Measurements from ENCODE around the gene HBA2. TPM values are rescaled to one million over a fixed set of nuclear protein-coding genes. Genes with fewer than 3 reads are reported as not detected.
"Not testable (repeated sequence)": the region's sequence is repeated elsewhere in the genome, so short reads cannot be mapped to it uniquely, and the experiment has no call there.

Gene HBA2
- total RNA-seq, 1 experiment from 2014 or later, result not detected

GRCh38 chr16:146646-147045 lies 26.0 kb upstream of the HBA2 start:
- no peaks in the 10 kb centered on the region for H3F3A ChIP-seq (ENCODE audit: low read length, unreplicated experiment)
- H3K36me3 ChIP-seq (ENCODE audit: low read depth, low read length), result no peaks in the 10 kb centered on the region
- BruUV-seq (replicated peaks), result no TSS peak
- H2AFZ ChIP-seq (ENCODE audit: low read length), result no peak overlapping the region
- H3K27ac ChIP-seq (ENCODE audit: low read length), result no peak overlapping the region
- CTCF ChIA-PET, result no interaction called here
- no peak for ATAC-seq
- H3K4me1 ChIP-seq (ENCODE audit: insufficient read depth, low read length), result no peaks in the 10 kb centered on the region
- no peaks in the 10 kb centered on the region for H3K9me3 ChIP-seq (ENCODE audit: low read length)
- no peaks in the 10 kb centered on the region for H3K27me3 ChIP-seq (ENCODE audit: low read length)
- no peaks in the 10 kb centered on the region for H3K9me2 ChIP-seq (replicated peaks; ENCODE audit: low read length)
- H3K4me3 ChIP-seq (ENCODE audit: low read length), result no peak overlapping the region
- H3K4me2 ChIP-seq (ENCODE audit: low read length), result no peak overlapping the region
- no peaks in the 10 kb centered on the region for H3K79me2 ChIP-seq (ENCODE audit: low read length)
- no peak for TF ChIP-seq EZH2 (IDR thresholded peaks at IDR 0.05; ENCODE audit: low read length, unreplicated experiment)
- TF ChIP-seq EZH2phosphoT487 (IDR thresholded peaks at IDR 0.05; ENCODE audit: borderline replicate concordance, low read length), result no peak
- no peaks in the 10 kb centered on the region for H4K20me1 ChIP-seq (ENCODE audit: low read length)
- DNase-seq, result no peak
- no peak overlapping the region for H3K9ac ChIP-seq (ENCODE audit: low read length)
- intact Hi-C loops (cut with micrococcal nuclease), result no loop called here
- POLR2A ChIA-PET (ENCODE audit: unreplicated experiment), result no interaction called here

GRCh38 chr16:149024-149660 lies 23.5 kb upstream of the HBA2 start:
- Histone ChIP-seq H3K9ac (ENCODE audit: low read length) (no peak overlapping the region), H3F3A (ENCODE audit: low read length, unreplicated experiment) (no peaks in the 10 kb centered on the region), H3K4me3 (ENCODE audit: low read length) (no peak overlapping the region), H3K79me2 (ENCODE audit: low read length) (no peaks in the 10 kb centered on the region), H3K9me3 (ENCODE audit: low read length) (no peaks in the 10 kb centered on the region), H3K4me2 (ENCODE audit: low read length) (no peak overlapping the region), H4K20me1 (ENCODE audit: low read length) (no peaks in the 10 kb centered on the region), H3K36me3 (ENCODE audit: low read depth, low read length) (no peaks in the 10 kb centered on the region), H3K27me3 (ENCODE audit: low read length) (no peaks in the 10 kb centered on the region), H3K4me1 (ENCODE audit: insufficient read depth, low read length) (no peaks in the 10 kb centered on the region), H3K9me2 (replicated peaks; ENCODE audit: low read length) (no peaks in the 10 kb centered on the region), H3K27ac (ENCODE audit: low read length) (no peak overlapping the region), H2AFZ (ENCODE audit: low read length) (no peak overlapping the region)
- POLR2A ChIA-PET (ENCODE audit: unreplicated experiment), result no interaction called here
- no peak for TF ChIP-seq EZH2phosphoT487 (IDR thresholded peaks at IDR 0.05; ENCODE audit: borderline replicate concordance, low read length)
- no peak for TF ChIP-seq EZH2 (IDR thresholded peaks at IDR 0.05; ENCODE audit: low read length, unreplicated experiment)
- TF ChIP-seq CTCF (conservative IDR thresholded peaks at IDR 0.05; ENCODE audit: low read depth, low read length), result no peak
- DNase-seq (no peak), ATAC-seq (no peak)
- intact Hi-C loops (cut with micrococcal nuclease), result no loop called here
- CTCF ChIA-PET, result no interaction called here
- BruUV-seq (replicated peaks), result no TSS peak

GRCh38 chr16:152141-153128 lies 20.2 kb upstream of the HBA2 start, which contains the start of gene HBZ:
Gene HBZ (plus strand): TSS chr16:152644. CDS start chr16:152910, 266 bp downstream.
- Histone ChIP-seq H3K27ac (ENCODE audit: low read length) (no peak within 1 kb of the TSS), H3K9me2 (replicated peaks; ENCODE audit: low read length) (no peaks in the 10 kb centered on the region), H3K9me3 (ENCODE audit: low read length) (no peaks in the 10 kb centered on the region), H3K4me1 (ENCODE audit: insufficient read depth, low read length) (peaks cover 7% of the 10 kb centered on the region; the same call in 1 of the 2 replicates), H3K4me2 (ENCODE audit: low read length) (no peak within 1 kb of the TSS), H3K79me2 (ENCODE audit: low read length) (no peaks in the 10 kb centered on the region), H3K36me3 (ENCODE audit: low read depth, low read length) (no peaks in the 10 kb centered on the region), H3F3A (ENCODE audit: low read length, unreplicated experiment) (no peaks in the 10 kb centered on the region), H3K4me3 (ENCODE audit: low read length) (no peak within 1 kb of the TSS), H4K20me1 (ENCODE audit: low read length) (no peaks in the 10 kb centered on the region), H3K27me3 (ENCODE audit: low read length) (no peaks in the 10 kb centered on the region), H3K9ac (ENCODE audit: low read length) (no peak within 1 kb of the TSS), H2AFZ (ENCODE audit: low read length) (no peak within 1 kb of the TSS)
- intact Hi-C loops (cut with micrococcal nuclease), result no loop called here
- ATAC-seq (no peak), DNase-seq (no peak)
- ChIA-PET CTCF (no interaction called here), POLR2A (ENCODE audit: unreplicated experiment) (no interaction called here)
- no TSS peak for BruUV-seq (replicated peaks)
- TF ChIP-seq CTCF (conservative IDR thresholded peaks at IDR 0.05; ENCODE audit: low read depth, low read length), result no peak
- no peak for TF ChIP-seq EZH2phosphoT487 (IDR thresholded peaks at IDR 0.05; ENCODE audit: borderline replicate concordance, low read length)
- no peak for TF ChIP-seq EZH2 (IDR thresholded peaks at IDR 0.05; ENCODE audit: low read length, unreplicated experiment)

- BruUV-seq (replicated peaks); H3K79me2 ChIP-seq (ENCODE audit: low read length); H4K20me1 ChIP-seq (ENCODE audit: low read length); DNase-seq; H3K27me3 ChIP-seq (ENCODE audit: low read length); H3K9ac ChIP-seq (ENCODE audit: low read length); intact Hi-C loops (cut with micrococcal nuclease); H3K4me1 ChIP-seq (ENCODE audit: insufficient read depth, low read length); H3K9me3 ChIP-seq (ENCODE audit: low read length); H2AFZ ChIP-seq (ENCODE audit: low read length); H3K4me2 ChIP-seq (ENCODE audit: low read length); ATAC-seq; H3K36me3 ChIP-seq (ENCODE audit: low read depth, low read length); POLR2A ChIA-PET (ENCODE audit: unreplicated experiment); H3K27ac ChIP-seq (ENCODE audit: low read length); H3K9me2 ChIP-seq (replicated peaks; ENCODE audit: low read length); H3K4me3 ChIP-seq (ENCODE audit: low read length); H3F3A ChIP-seq (ENCODE audit: low read length, unreplicated experiment); CTCF ChIA-PET: not testable (repeated sequence)
These were observed 19.6 kb upstream of the HBA2 start for GRCh38 chr16:153129-153521.

Data from PC-3 (cell line).